ENCODE results near the gene DIPK2A. TPM values are rescaled to one million over a fixed set of nuclear protein-coding genes. Genes with fewer than 3 reads are reported as not detected.
A peak's percentile ranks its signal among the peaks of the same experiment; 100 is the strongest.

The DIPK2A gene
- total and polyA plus RNA-seq, 2 of the 13 experiments (the other 11 are each of a cell fraction or from before 2014, with no cell fraction given) = 5.8 to 8.0 TPM

- TF ChIP-seq HNRNPK (IDR thresholded peaks at IDR 0.05; ENCODE audit: low read depth, low read length, poor library complexity, severe bottlenecking) = no peak
- 0 out of 2 replicates have a peak, but pooled peaks have one; percentile 20 for TF ChIP-seq ZNF556 (CRISPR knock-in tag; IDR thresholded peaks at IDR 0.05; ENCODE audit: borderline replicate concordance)
- TF ChIP-seq, protein P1, sequence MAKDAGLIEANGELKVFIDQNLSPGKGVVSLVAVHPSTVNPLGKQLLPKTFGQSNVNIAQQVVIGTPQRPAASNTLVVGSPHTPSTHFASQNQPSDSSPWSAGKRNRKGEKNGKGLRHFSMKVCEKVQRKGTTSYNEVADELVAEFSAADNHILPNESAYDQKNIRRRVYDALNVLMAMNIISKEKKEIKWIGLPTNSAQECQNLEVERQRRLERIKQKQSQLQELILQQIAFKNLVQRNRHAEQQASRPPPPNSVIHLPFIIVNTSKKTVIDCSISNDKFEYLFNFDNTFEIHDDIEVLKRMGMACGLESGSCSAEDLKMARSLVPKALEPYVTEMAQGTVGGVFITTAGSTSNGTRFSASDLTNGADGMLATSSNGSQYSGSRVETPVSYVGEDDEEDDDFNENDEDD (CRISPR knock-in tag; IDR thresholded peaks at IDR 0.05; ENCODE audit: borderline replicate concordance) = no peak
- TF ChIP-seq SRSF9 (IDR thresholded peaks at IDR 0.05; ENCODE audit: borderline replicate concordance, insufficient read depth, low read depth, low read length, poor library complexity, severe bottlenecking) = no peak
- TF ChIP-seq, protein P2, sequence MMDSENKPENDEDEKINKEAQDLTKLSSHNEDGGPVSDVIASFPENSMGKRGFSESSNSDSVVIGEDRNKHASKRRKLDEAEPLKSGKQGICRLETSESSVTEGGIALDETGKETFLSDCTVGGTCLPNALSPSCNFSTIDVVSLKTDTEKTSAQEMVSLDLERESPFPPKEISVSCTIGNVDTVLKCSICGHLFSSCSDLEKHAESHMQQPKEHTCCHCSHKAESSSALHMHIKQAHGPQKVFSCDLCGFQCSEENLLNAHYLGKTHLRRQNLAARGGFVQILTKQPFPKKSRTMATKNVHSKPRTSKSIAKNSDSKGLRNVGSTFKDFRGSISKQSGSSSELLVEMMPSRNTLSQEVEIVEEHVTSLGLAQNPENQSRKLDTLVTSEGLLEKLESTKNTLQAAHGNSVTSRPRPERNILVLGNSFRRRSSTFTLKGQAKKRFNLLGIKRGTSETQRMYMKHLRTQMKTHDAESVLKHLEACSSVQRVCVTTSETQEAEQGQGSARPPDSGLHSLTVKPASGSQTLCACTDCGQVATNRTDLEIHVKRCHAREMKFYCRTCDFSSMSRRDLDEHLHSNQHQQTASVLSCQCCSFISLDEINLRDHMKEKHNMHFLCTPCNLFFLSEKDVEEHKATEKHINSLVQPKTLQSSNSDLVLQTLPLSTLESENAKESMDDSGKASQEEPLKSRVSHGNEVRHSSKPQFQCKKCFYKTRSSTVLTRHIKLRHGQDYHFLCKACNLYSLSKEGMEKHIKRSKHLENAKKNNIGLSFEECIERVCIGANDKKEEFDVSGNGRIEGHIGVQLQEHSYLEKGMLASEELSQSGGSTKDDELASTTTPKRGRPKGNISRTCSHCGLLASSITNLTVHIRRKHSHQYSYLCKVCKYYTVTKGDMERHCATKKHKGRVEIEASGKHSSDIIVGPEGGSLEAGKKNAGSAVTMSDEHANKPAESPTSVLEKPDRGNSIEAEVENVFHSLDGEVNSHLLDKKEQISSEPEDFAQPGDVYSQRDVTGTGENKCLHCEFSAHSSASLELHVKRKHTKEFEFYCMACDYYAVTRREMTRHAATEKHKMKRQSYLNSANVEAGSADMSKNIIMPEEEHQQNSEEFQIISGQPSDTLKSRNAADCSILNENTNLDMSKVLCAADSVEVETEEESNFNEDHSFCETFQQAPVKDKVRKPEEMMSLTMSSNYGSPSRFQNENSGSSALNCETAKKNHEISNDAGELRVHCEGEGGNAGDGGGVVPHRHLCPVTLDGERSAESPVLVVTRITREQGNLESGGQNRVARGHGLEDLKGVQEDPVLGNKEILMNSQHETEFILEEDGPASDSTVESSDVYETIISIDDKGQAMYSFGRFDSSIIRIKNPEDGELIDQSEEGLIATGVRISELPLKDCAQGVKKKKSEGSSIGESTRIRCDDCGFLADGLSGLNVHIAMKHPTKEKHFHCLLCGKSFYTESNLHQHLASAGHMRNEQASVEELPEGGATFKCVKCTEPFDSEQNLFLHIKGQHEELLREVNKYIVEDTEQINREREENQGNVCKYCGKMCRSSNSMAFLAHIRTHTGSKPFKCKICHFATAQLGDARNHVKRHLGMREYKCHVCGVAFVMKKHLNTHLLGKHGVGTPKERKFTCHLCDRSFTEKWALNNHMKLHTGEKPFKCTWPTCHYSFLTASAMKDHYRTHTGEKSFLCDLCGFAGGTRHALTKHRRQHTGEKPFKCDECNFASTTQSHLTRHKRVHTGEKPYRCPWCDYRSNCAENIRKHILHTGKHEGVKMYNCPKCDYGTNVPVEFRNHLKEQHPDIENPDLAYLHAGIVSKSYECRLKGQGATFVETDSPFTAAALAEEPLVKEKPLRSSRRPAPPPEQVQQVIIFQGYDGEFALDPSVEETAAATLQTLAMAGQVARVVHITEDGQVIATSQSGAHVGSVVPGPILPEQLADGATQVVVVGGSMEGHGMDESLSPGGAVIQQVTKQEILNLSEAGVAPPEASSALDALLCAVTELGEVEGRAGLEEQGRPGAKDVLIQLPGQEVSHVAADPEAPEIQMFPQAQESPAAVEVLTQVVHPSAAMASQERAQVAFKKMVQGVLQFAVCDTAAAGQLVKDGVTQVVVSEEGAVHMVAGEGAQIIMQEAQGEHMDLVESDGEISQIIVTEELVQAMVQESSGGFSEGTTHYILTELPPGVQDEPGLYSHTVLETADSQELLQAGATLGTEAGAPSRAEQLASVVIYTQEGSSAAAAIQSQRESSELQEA (CRISPR knock-in tag; IDR thresholded peaks at IDR 0.05; ENCODE audit: not compliant biosample characterization) = peak; percentile 8
- TF ChIP-seq NR2F1 (CRISPR knock-in tag; IDR thresholded peaks at IDR 0.05) = 0 out of 4 replicates have a peak, but pooled peaks of 1 of the 2 experiments have one; percentile 35
- TF ChIP-seq, protein P3, sequence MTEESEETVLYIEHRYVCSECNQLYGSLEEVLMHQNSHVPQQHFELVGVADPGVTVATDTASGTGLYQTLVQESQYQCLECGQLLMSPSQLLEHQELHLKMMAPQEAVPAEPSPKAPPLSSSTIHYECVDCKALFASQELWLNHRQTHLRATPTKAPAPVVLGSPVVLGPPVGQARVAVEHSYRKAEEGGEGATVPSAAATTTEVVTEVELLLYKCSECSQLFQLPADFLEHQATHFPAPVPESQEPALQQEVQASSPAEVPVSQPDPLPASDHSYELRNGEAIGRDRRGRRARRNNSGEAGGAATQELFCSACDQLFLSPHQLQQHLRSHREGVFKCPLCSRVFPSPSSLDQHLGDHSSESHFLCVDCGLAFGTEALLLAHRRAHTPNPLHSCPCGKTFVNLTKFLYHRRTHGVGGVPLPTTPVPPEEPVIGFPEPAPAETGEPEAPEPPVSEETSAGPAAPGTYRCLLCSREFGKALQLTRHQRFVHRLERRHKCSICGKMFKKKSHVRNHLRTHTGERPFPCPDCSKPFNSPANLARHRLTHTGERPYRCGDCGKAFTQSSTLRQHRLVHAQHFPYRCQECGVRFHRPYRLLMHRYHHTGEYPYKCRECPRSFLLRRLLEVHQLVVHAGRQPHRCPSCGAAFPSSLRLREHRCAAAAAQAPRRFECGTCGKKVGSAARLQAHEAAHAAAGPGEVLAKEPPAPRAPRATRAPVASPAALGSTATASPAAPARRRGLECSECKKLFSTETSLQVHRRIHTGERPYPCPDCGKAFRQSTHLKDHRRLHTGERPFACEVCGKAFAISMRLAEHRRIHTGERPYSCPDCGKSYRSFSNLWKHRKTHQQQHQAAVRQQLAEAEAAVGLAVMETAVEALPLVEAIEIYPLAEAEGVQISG (CRISPR knock-in tag; IDR thresholded peaks at IDR 0.05) = no peak
- TF ChIP-seq, protein P4, sequence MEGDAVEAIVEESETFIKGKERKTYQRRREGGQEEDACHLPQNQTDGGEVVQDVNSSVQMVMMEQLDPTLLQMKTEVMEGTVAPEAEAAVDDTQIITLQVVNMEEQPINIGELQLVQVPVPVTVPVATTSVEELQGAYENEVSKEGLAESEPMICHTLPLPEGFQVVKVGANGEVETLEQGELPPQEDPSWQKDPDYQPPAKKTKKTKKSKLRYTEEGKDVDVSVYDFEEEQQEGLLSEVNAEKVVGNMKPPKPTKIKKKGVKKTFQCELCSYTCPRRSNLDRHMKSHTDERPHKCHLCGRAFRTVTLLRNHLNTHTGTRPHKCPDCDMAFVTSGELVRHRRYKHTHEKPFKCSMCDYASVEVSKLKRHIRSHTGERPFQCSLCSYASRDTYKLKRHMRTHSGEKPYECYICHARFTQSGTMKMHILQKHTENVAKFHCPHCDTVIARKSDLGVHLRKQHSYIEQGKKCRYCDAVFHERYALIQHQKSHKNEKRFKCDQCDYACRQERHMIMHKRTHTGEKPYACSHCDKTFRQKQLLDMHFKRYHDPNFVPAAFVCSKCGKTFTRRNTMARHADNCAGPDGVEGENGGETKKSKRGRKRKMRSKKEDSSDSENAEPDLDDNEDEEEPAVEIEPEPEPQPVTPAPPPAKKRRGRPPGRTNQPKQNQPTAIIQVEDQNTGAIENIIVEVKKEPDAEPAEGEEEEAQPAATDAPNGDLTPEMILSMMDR (CRISPR knock-in tag; IDR thresholded peaks at IDR 0.05) = peak; percentile 47
- TF ChIP-seq, protein P5, sequence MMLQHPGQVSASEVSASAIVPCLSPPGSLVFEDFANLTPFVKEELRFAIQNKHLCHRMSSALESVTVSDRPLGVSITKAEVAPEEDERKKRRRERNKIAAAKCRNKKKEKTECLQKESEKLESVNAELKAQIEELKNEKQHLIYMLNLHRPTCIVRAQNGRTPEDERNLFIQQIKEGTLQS (CRISPR knock-in tag; IDR thresholded peaks at IDR 0.05) = no peak
- no peak for TF ChIP-seq GTF2F1 (IDR thresholded peaks at IDR 0.05; ENCODE audit: low read length)
- TF ChIP-seq SAFB2 (CRISPR knock-in tag; IDR thresholded peaks at IDR 0.05; ENCODE audit: borderline replicate concordance, low read depth) = 0 out of 2 replicates have a peak, but pooled peaks have one; percentile 56
- no peak for TF ChIP-seq ZNF891 (CRISPR knock-in tag; IDR thresholded peaks at IDR 0.05)
Measured at GRCh38 chr3:143972505-143973258, 1.1 kb downstream of the DIPK2A start (continued).

All from HepG2 (cell line).